ENCODE results near the gene PLCD1.

PLCD1 gene

DNA sequence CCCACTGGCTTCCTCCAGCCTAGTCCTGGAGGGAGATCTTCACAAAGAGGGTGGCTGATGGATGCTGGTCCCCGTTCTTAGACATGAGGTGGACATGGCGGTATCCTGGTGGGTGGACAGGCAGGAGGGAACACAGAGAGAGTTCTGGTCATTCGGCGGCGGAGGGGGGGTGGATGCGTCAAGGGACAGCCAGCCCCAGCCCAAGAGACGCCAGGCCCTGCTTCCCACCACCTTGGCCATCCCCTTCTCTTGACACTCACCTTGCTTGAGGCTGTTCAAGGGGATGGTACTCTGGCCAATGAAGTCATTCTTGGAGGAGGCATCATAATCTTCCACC lies 21.7 kb downstream of the PLCD1 start:
- Histone ChIP-seq H3K9me3 (ENCODE audit: control insufficient read depth in 2 of 2, low read length in 2 of 2) (no peaks in the 10 kb centered on the region), H3K36me3 (ENCODE audit: control insufficient read depth in 2 of 2, insufficient read depth in 2 of 2, low read length in 2 of 2) (peaks cover 42 to 55% of the 10 kb centered on the region in 2 donors), H3K27ac (ENCODE audit: low read depth in 2 of 2, low read length in 2 of 2) (no peak overlapping the region), H3K27me3 (ENCODE audit: control insufficient read depth in 2 of 2, insufficient read depth in 2 of 2, low read length in 2 of 2) (no peaks in the 10 kb centered on the region), H3K4me3 (ENCODE audit: low read length in 2 of 2) (no peak overlapping the region), H3K9ac (ENCODE audit: low read depth in 1 of 2, low read length in 2 of 2) (no peak overlapping the region), H3K4me1 (ENCODE audit: control insufficient read depth in 2 of 2, insufficient read depth in 2 of 2, low read length in 2 of 2) (peaks cover 29 to 33% of the 10 kb centered on the region in 2 donors)

GRCh38 chr3:38006445-38006995 lies 22.9 kb downstream of the PLCD1 start:
- peak overlapping the region in 1 of 2 donors; percentile 17 for H3K27ac ChIP-seq (ENCODE audit: low read depth in 2 of 2, low read length in 2 of 2)
- H3K36me3 ChIP-seq (ENCODE audit: control insufficient read depth in 2 of 2, insufficient read depth in 2 of 2, low read length in 2 of 2): peaks cover 53 to 66% of the 10 kb centered on the region in 2 donors
- H3K9ac ChIP-seq (ENCODE audit: low read depth in 1 of 2, low read length in 2 of 2): no peak overlapping the region
- H3K27me3 ChIP-seq (ENCODE audit: control insufficient read depth in 2 of 2, insufficient read depth in 2 of 2, low read length in 2 of 2): no peaks in the 10 kb centered on the region
- peaks cover 31 to 39% of the 10 kb centered on the region in 2 donors for H3K4me1 ChIP-seq (ENCODE audit: control insufficient read depth in 2 of 2, insufficient read depth in 2 of 2, low read length in 2 of 2)
- no peak overlapping the region for H3K4me3 ChIP-seq (ENCODE audit: low read length in 2 of 2)
- H3K9me3 ChIP-seq (ENCODE audit: control insufficient read depth in 2 of 2, low read length in 2 of 2): no peaks in the 10 kb centered on the region

DNA sequence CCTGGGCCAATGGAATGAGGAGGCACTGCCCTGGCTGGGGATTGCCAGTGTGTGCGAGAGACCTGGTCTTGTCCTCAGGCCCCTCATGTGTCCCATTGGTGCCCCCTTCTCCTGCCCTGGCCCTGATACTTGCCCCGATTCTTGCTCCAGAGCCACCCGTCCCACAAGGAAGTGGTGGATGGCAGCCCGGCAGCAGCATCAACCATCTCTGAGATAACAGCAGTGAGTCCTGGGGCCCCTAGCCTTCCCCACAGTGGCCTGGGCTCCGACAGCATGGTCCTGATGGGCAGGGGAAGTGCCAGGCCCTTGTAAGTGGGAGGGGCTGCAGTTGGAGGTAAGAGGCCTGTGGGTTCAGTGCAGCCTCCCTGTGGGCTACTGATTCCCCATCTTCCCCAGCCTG lies 23.4 kb downstream of the PLCD1 start:
- no peak overlapping the region for H3K4me3 ChIP-seq (ENCODE audit: low read length in 2 of 2)
- H3K9me3 ChIP-seq (ENCODE audit: control insufficient read depth in 2 of 2, low read length in 2 of 2): no peaks in the 10 kb centered on the region
- H3K27ac ChIP-seq (ENCODE audit: low read depth in 2 of 2, low read length in 2 of 2): peak overlapping the region; percentile 16 to 17
- H3K9ac ChIP-seq (ENCODE audit: low read depth in 1 of 2, low read length in 2 of 2): peak overlapping the region in 1 of 2 donors; percentile 41
- H3K27me3 ChIP-seq (ENCODE audit: control insufficient read depth in 2 of 2, insufficient read depth in 2 of 2, low read length in 2 of 2): no peaks in the 10 kb centered on the region
- H3K4me1 ChIP-seq (ENCODE audit: control insufficient read depth in 2 of 2, insufficient read depth in 2 of 2, low read length in 2 of 2): peaks cover 31 to 39% of the 10 kb centered on the region in 2 donors
- peaks cover 55 to 66% of the 10 kb centered on the region in 2 donors for H3K36me3 ChIP-seq (ENCODE audit: control insufficient read depth in 2 of 2, insufficient read depth in 2 of 2, low read length in 2 of 2)

- Histone ChIP-seq H3K9ac (ENCODE audit: low read depth in 1 of 2, low read length in 2 of 2) (peak overlapping the region; percentile 1 to 75), H3K9me3 (ENCODE audit: control insufficient read depth in 2 of 2, low read length in 2 of 2) (no peaks in the 10 kb centered on the region), H3K4me3 (ENCODE audit: low read length in 2 of 2) (no peak overlapping the region), H3K27ac (ENCODE audit: low read depth in 2 of 2, low read length in 2 of 2) (peak overlapping the region; percentile 90 to 96), H3K4me1 (ENCODE audit: control insufficient read depth in 2 of 2, insufficient read depth in 2 of 2, low read length in 2 of 2) (peaks cover 31 to 39% of the 10 kb centered on the region in 2 donors), H3K27me3 (ENCODE audit: control insufficient read depth in 2 of 2, insufficient read depth in 2 of 2, low read length in 2 of 2) (no peaks in the 10 kb centered on the region), H3K36me3 (ENCODE audit: control insufficient read depth in 2 of 2, insufficient read depth in 2 of 2, low read length in 2 of 2) (peaks cover 60 to 63% of the 10 kb centered on the region in 2 donors)
These were observed 24.1 kb downstream of the PLCD1 start for GRCh38 chr3:38005076-38006020.

DNA sequence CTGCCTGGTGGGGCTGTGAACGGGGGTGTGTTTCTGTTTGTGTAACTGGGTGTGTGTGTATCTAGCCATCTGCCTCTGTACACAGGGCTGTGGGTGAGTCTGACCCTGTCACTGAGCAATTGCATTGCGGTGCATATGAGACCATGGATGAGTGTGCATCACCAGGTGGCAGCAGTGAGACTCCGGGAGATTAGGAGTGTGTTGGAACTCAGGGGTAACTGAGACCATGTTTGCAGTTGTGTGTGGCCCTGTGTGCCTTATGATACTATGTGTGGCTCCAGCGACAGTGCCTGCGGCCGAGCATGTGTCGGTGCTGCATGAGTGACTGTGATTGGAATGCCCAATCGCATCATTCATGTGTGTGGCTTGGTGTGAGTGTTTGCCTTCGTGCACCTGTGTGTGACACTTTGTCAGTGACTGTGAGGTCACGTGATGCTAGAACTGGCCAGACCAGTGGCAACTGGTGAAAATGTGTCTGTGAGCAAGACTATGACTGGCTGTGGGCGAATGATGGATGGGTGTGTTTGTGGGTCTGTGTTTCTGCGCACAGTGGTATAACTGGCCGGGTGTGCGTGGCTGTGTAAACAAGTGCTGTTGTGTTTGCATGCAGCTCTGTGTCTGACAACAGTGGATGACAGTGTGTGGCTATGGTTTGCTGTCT lies 24.9 kb downstream of the PLCD1 start:
- peak overlapping the region; percentile 61 to 75 for H3K9ac ChIP-seq (ENCODE audit: low read depth in 1 of 2, low read length in 2 of 2)
- peaks cover 31 to 39% of the 10 kb centered on the region in 2 donors for H3K4me1 ChIP-seq (ENCODE audit: control insufficient read depth in 2 of 2, insufficient read depth in 2 of 2, low read length in 2 of 2)
- H3K4me3 ChIP-seq (ENCODE audit: low read length in 2 of 2): no peak overlapping the region
- peak overlapping the region; percentile 90 to 96 for H3K27ac ChIP-seq (ENCODE audit: low read depth in 2 of 2, low read length in 2 of 2)
- H3K36me3 ChIP-seq (ENCODE audit: control insufficient read depth in 2 of 2, insufficient read depth in 2 of 2, low read length in 2 of 2): peaks cover 61 to 68% of the 10 kb centered on the region in 2 donors
- H3K27me3 ChIP-seq (ENCODE audit: control insufficient read depth in 2 of 2, insufficient read depth in 2 of 2, low read length in 2 of 2): no peaks in the 10 kb centered on the region
- H3K9me3 ChIP-seq (ENCODE audit: control insufficient read depth in 2 of 2, low read length in 2 of 2): no peaks in the 10 kb centered on the region

DNA sequence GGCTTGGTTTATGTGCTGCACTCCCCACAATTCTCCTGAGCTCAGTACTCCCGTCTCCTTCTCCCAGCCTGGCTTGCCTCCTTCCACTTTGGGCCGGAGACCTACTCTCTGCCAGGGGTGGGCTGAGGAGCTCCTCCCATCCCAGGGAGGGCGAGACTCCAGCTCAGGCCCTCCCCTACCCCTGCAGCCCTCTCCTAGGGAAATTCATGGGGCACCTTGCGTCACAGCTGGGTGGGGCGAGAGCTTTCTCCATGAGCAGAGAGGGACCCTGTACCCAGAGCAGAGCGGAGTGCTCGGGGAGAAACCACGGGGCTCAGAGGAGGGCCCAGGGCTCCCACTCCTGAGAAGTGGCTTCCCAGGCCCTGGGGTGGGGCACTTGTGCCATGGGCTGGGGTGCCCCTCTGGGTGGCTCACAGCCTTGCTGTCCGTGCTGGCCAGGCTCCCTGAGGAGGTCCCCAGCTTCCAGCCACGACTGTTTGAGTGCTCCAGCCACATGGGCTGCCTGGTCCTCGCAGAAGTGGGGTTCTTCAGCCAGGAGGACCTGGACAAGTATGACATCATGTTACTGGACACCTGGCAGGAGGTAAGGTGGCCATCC lies 25.5 kb downstream of the PLCD1 start:
- Histone ChIP-seq H3K36me3 (ENCODE audit: control insufficient read depth in 2 of 2, insufficient read depth in 2 of 2, low read length in 2 of 2) (peaks cover 63 to 66% of the 10 kb centered on the region in 2 donors), H3K4me3 (ENCODE audit: low read length in 2 of 2) (no peak overlapping the region), H3K9me3 (ENCODE audit: control insufficient read depth in 2 of 2, low read length in 2 of 2) (no peaks in the 10 kb centered on the region), H3K9ac (ENCODE audit: low read depth in 1 of 2, low read length in 2 of 2) (peak overlapping the region; percentile 61 to 75), H3K27ac (ENCODE audit: low read depth in 2 of 2, low read length in 2 of 2) (peak overlapping the region; percentile 90 to 96), H3K27me3 (ENCODE audit: control insufficient read depth in 2 of 2, insufficient read depth in 2 of 2, low read length in 2 of 2) (no peaks in the 10 kb centered on the region), H3K4me1 (ENCODE audit: control insufficient read depth in 2 of 2, insufficient read depth in 2 of 2, low read length in 2 of 2) (peaks cover 31 to 44% of the 10 kb centered on the region in 2 donors)

- Histone ChIP-seq H3K36me3 (ENCODE audit: control insufficient read depth in 2 of 2, insufficient read depth in 2 of 2, low read length in 2 of 2) (peaks cover 58 to 61% of the 10 kb centered on the region in 2 donors), H3K9me3 (ENCODE audit: control insufficient read depth in 2 of 2, low read length in 2 of 2) (no peaks in the 10 kb centered on the region), H3K4me3 (ENCODE audit: low read length in 2 of 2) (no peak overlapping the region), H3K9ac (ENCODE audit: low read depth in 1 of 2, low read length in 2 of 2) (peak overlapping the region; percentile 44 to 75), H3K27me3 (ENCODE audit: control insufficient read depth in 2 of 2, insufficient read depth in 2 of 2, low read length in 2 of 2) (no peaks in the 10 kb centered on the region), H3K4me1 (ENCODE audit: control insufficient read depth in 2 of 2, insufficient read depth in 2 of 2, low read length in 2 of 2) (peaks cover 35 to 48% of the 10 kb centered on the region in 2 donors), H3K27ac (ENCODE audit: low read depth in 2 of 2, low read length in 2 of 2) (peak overlapping the region; percentile 90 to 96)
These were observed 26.0 kb downstream of the PLCD1 start for GRCh38 chr3:38003371-38003816.

- H3K4me1 ChIP-seq (ENCODE audit: control insufficient read depth in 2 of 2, insufficient read depth in 2 of 2, low read length in 2 of 2): peaks cover 39 to 52% of the 10 kb centered on the region in 2 donors
- H3K36me3 ChIP-seq (ENCODE audit: control insufficient read depth in 2 of 2, insufficient read depth in 2 of 2, low read length in 2 of 2): peaks cover 53 to 57% of the 10 kb centered on the region in 2 donors
- no peaks in the 10 kb centered on the region for H3K9me3 ChIP-seq (ENCODE audit: control insufficient read depth in 2 of 2, low read length in 2 of 2)
- no peak overlapping the region for H3K4me3 ChIP-seq (ENCODE audit: low read length in 2 of 2)
- H3K27me3 ChIP-seq (ENCODE audit: control insufficient read depth in 2 of 2, insufficient read depth in 2 of 2, low read length in 2 of 2): no peaks in the 10 kb centered on the region
- H3K27ac ChIP-seq (ENCODE audit: low read depth in 2 of 2, low read length in 2 of 2): peak overlapping the region; percentile 90 to 96
- H3K9ac ChIP-seq (ENCODE audit: low read depth in 1 of 2, low read length in 2 of 2): peak overlapping the region; percentile 44 to 75
These were observed 26.5 kb downstream of the PLCD1 start for GRCh38 chr3:38002940-38003339.

- no peaks in the 10 kb centered on the region for H3K9me3 ChIP-seq (ENCODE audit: control insufficient read depth in 2 of 2, low read length in 2 of 2)
- H3K36me3 ChIP-seq (ENCODE audit: control insufficient read depth in 2 of 2, insufficient read depth in 2 of 2, low read length in 2 of 2): peaks cover 48 to 52% of the 10 kb centered on the region in 2 donors
- H3K4me3 ChIP-seq (ENCODE audit: low read length in 2 of 2): no peak overlapping the region
- peaks cover 45 to 58% of the 10 kb centered on the region in 2 donors for H3K4me1 ChIP-seq (ENCODE audit: control insufficient read depth in 2 of 2, insufficient read depth in 2 of 2, low read length in 2 of 2)
- H3K27ac ChIP-seq (ENCODE audit: low read depth in 2 of 2, low read length in 2 of 2): peak overlapping the region; percentile 90 to 96
- peak overlapping the region; percentile 44 to 75 for H3K9ac ChIP-seq (ENCODE audit: low read depth in 1 of 2, low read length in 2 of 2)
- no peaks in the 10 kb centered on the region for H3K27me3 ChIP-seq (ENCODE audit: control insufficient read depth in 2 of 2, insufficient read depth in 2 of 2, low read length in 2 of 2)
These were observed 27.1 kb downstream of the PLCD1 start for GRCh38 chr3:38002291-38002876.
